DOHH2 (cell line): ENCODE measurements around the gene YLPM1.

Experiments used
- H3F3A ChIP-seq: fragments of 200-600 bp; sonication (generic), shearing (Covaris generic); 2 replicates; pipeline ENCODE4 v1.6.0; 2016; ENCODE audit warnings: antibody characterized with exemption, mild to moderate bottlenecking; ENCODE audit not compliant: control insufficient read depth, insufficient read depth
- H3K27ac ChIP-seq: fragments of 200-600 bp; sonication (generic); 2 replicates; pipeline ENCODE4 v1.5.1; 2014; ENCODE audit warnings: low read depth, mild to moderate bottlenecking, low read length, moderate library complexity
- H3K27me3 ChIP-seq: fragments of 200-600 bp; sonication (generic); 2 replicates; pipeline ENCODE4 v1.6.1; 2014; ENCODE audit warnings: mild to moderate bottlenecking, low read length, mixed read lengths; ENCODE audit not compliant: control insufficient read depth
- H3K36me3 ChIP-seq: fragments of 200-600 bp; sonication (generic); 2 replicates; pipeline ENCODE4 v1.6.1; 2014; ENCODE audit warnings: mild to moderate bottlenecking, low read length, moderate library complexity, mixed read lengths; ENCODE audit not compliant: control insufficient read depth
- H3K4me1 ChIP-seq: fragments of 200-600 bp; sonication (generic); 2 replicates; pipeline ENCODE4 v1.6.1; 2014; ENCODE audit warnings: mild to moderate bottlenecking, low read length, mixed read lengths; ENCODE audit not compliant: control insufficient read depth
- H3K4me2 ChIP-seq: fragments of 200-600 bp; sonication (generic); 2 replicates; pipeline ENCODE4 v1.6.0; 2014; ENCODE audit warnings: mild to moderate bottlenecking, low read length, moderate library complexity
- H3K4me3 ChIP-seq: fragments of 200-600 bp; sonication (generic); 2 replicates; pipeline ENCODE4 v1.5.1; 2014; ENCODE audit warnings: mild to moderate bottlenecking, low read length, mixed read lengths
- H3K79me2 ChIP-seq: fragments of 200-600 bp; sonication (generic); 2 replicates; pipeline ENCODE4 v1.6.1; 2014; ENCODE audit warnings: mild to moderate bottlenecking, low read length, mixed read lengths; ENCODE audit not compliant: control insufficient read depth
- H3K9me2 ChIP-seq: fragments of 200-600 bp; sonication (generic); replicated peaks from 2 replicates; pipeline ENCODE4 v1.6.1; 2014; ENCODE audit warnings: mild to moderate bottlenecking, low read length, mixed read lengths; ENCODE audit not compliant: control insufficient read depth
- H3K9me3 ChIP-seq: fragments of 200-600 bp; sonication (generic); 2 replicates; pipeline ENCODE4 v1.6.1; 2014; ENCODE audit warnings: antibody characterized with exemption, low read length, mixed read lengths; ENCODE audit not compliant: control insufficient read depth, insufficient read depth
- H4K20me1 ChIP-seq: fragments of 200-600 bp; sonication (generic); 2 replicates; pipeline ENCODE4 v1.6.0; 2014; ENCODE audit warnings: low read depth, mild to moderate bottlenecking, antibody characterized with exemption, low read length, moderate library complexity; ENCODE audit not compliant: control insufficient read depth, insufficient read depth
- CTCF ChIP-seq: fragments of 200-600 bp; sonication (generic); IDR thresholded peaks from one replicate; pipeline ENCODE4 v1.5.1; 2014; ENCODE audit warnings: antibody characterized with exemption, mild to moderate bottlenecking, low read depth, low read length; ENCODE audit not compliant: poor library complexity, severe bottlenecking
- EZH2phosphoT487 ChIP-seq: fragments of 200-600 bp; sonication (generic); IDR thresholded peaks from 2 replicates; pipeline ENCODE4 v1.6.1; 2017; ENCODE audit warnings: borderline replicate concordance, mild to moderate bottlenecking, antibody characterized with exemption, low read length, moderate library complexity, mixed read lengths

Gene YLPM1

GRCh38 chr14:74863274-74863673 lies 100.2 kb downstream of the YLPM1 start:
- no peak for TF ChIP-seq EZH2phosphoT487
- no peak overlapping the region for H3K4me3 ChIP-seq
- no peaks in the 10 kb centered on the region for H3K79me2 ChIP-seq
- no peaks in the 10 kb centered on the region for H3K4me1 ChIP-seq
- H3K36me3 ChIP-seq, result no peaks in the 10 kb centered on the region
- H3F3A ChIP-seq, result no peaks in the 10 kb centered on the region
- no peaks in the 10 kb centered on the region for H3K9me3 ChIP-seq
- H4K20me1 ChIP-seq, result 0 out of 2 replicates have a peak, but pooled peaks cover 4% of the 10 kb centered on the region
- H3K4me2 ChIP-seq, result no peak overlapping the region
- H3K27me3 ChIP-seq, result peaks cover 16% of the 10 kb centered on the region
- H3K27ac ChIP-seq, result no peak overlapping the region
- H3K9me2 ChIP-seq, result no peaks in the 10 kb centered on the region

- no peaks in the 10 kb centered on the region for H3K4me1 ChIP-seq
- H3K9me2 ChIP-seq, result no peaks in the 10 kb centered on the region
- H3K9me3 ChIP-seq, result no peaks in the 10 kb centered on the region
- 0 out of 2 replicates have a peak, but pooled peaks cover 4% of the 10 kb centered on the region for H4K20me1 ChIP-seq
- H3K27ac ChIP-seq, result no peak overlapping the region
- no peaks in the 10 kb centered on the region for H3F3A ChIP-seq
- no peaks in the 10 kb centered on the region for H3K79me2 ChIP-seq
- H3K36me3 ChIP-seq, result no peaks in the 10 kb centered on the region
- no peak overlapping the region for H3K4me2 ChIP-seq
- TF ChIP-seq EZH2phosphoT487, result no peak
- TF ChIP-seq CTCF, result no peak
- H3K27me3 ChIP-seq, result peaks cover 21% of the 10 kb centered on the region
- H3K4me3 ChIP-seq, result no peak overlapping the region
Measured at GRCh38 chr14:74864198-74864597, 101.1 kb downstream of the YLPM1 start.

- H3K36me3 ChIP-seq, result no peaks in the 10 kb centered on the region
- no peak overlapping the region for H3K27ac ChIP-seq
- no peaks in the 10 kb centered on the region for H3K4me1 ChIP-seq
- no peaks in the 10 kb centered on the region for H3K79me2 ChIP-seq
- H4K20me1 ChIP-seq, result 0 out of 2 replicates have a peak, but pooled peaks cover 4% of the 10 kb centered on the region
- no peak for TF ChIP-seq CTCF
- TF ChIP-seq EZH2phosphoT487, result no peak
- H3K9me3 ChIP-seq, result no peaks in the 10 kb centered on the region
- peaks cover 24% of the 10 kb centered on the region for H3K27me3 ChIP-seq
- H3K4me3 ChIP-seq, result no peak overlapping the region
- no peaks in the 10 kb centered on the region for H3K9me2 ChIP-seq
- no peak overlapping the region for H3K4me2 ChIP-seq
- H3F3A ChIP-seq, result no peaks in the 10 kb centered on the region
Measured at GRCh38 chr14:74865156-74865555, 102.0 kb downstream of the YLPM1 start.

GRCh38 chr14:74866708-74867389 lies 103.7 kb downstream of the YLPM1 start:
- peaks cover 27% of the 10 kb centered on the region for H3K27me3 ChIP-seq
- no peak overlapping the region for H3K4me2 ChIP-seq
- H3F3A ChIP-seq, result no peaks in the 10 kb centered on the region
- H4K20me1 ChIP-seq, result no peaks in the 10 kb centered on the region
- H3K36me3 ChIP-seq, result no peaks in the 10 kb centered on the region
- H3K4me1 ChIP-seq, result no peaks in the 10 kb centered on the region
- no peak overlapping the region for H3K27ac ChIP-seq
- H3K9me3 ChIP-seq, result no peaks in the 10 kb centered on the region
- H3K79me2 ChIP-seq, result no peaks in the 10 kb centered on the region
- H3K9me2 ChIP-seq, result no peaks in the 10 kb centered on the region
- H3K4me3 ChIP-seq, result no peak overlapping the region
- TF ChIP-seq EZH2phosphoT487, result no peak
- no peak for TF ChIP-seq CTCF
